ENCODE measurements around the gene EXOC2.
"Not testable (repeated sequence)": the region's sequence is repeated elsewhere in the genome, so short reads cannot be mapped to it uniquely, and the experiment has no call there.

The EXOC2 gene

DNA sequence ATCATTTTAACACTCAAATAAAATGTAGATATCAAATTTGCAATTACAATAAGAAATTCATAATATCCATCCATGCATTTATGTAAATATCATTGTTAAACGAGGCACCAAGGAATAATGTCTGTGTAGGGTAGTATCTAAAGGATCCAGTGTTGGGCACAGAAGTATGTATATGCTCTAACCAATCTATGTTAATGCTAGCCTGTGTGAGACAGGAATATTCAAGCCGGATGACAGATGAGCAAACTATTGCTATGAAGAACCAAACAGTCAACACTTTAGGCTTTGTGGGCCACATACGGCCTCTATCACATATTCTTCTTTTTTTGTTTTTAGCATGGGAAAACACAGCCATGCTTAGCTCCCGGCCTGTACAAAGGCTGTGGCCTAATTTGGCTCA is 81.0 kb downstream of the EXOC2 start:
- Histone ChIP-seq H3K9ac (ENCODE audit: low read depth, low read length) (no peak overlapping the region), H3K9me3 (ENCODE audit: control insufficient read depth, insufficient read depth, low read length) (no peaks in the 10 kb centered on the region), H3K36me3 (ENCODE audit: insufficient read depth, low read length) (no peaks in the 10 kb centered on the region; the same call in none of the 2 replicates), H3K4me1 (ENCODE audit: insufficient read depth, low read length) (no peaks in the 10 kb centered on the region)

- H3K36me3 ChIP-seq (ENCODE audit: insufficient read depth, low read length): no peaks in the 10 kb centered on the region; the same call in none of the 2 replicates
- H3K9me3 ChIP-seq (ENCODE audit: control insufficient read depth, insufficient read depth, low read length): no peaks in the 10 kb centered on the region
- no peaks in the 10 kb centered on the region for H3K4me1 ChIP-seq (ENCODE audit: insufficient read depth, low read length)
- no peak overlapping the region for H3K9ac ChIP-seq (ENCODE audit: low read depth, low read length)
Observed at GRCh38 chr6:610882-611281, 82.1 kb downstream of the EXOC2 start.

- no peak overlapping the region for H3K9ac ChIP-seq (ENCODE audit: low read depth, low read length)
- no peaks in the 10 kb centered on the region; the same call in none of the 2 replicates for H3K36me3 ChIP-seq (ENCODE audit: insufficient read depth, low read length)
- no peaks in the 10 kb centered on the region for H3K4me1 ChIP-seq (ENCODE audit: insufficient read depth, low read length)
- H3K9me3 ChIP-seq (ENCODE audit: control insufficient read depth, insufficient read depth, low read length): no peaks in the 10 kb centered on the region
Observed at GRCh38 chr6:609905-610304, 83.0 kb downstream of the EXOC2 start.

DNA sequence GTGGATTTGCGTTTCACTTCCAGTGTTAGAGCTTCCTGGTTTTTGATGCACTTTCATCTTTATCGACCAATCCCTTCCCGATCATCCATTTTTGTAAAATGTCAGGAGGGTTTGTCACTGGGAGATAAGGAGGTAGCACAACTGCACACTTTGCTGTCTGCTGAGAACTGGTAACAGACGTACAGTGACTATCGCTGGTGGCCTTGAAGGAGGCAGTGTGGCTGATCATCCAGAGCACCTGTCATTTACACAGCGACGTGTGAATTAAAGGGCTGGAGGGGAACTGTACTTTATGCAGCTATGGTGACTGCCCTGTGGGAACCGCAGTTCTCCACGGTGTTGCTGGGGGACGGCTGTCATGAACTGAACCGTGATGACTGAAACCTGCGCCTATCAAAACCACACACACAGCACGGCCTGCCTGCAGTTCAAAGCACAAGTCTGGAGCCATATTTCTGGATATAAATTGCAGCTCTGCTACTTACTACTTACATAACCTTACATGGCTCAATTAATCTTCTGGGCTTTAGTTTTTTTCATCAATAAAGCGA is 86.0 kb downstream of the EXOC2 start:
- Histone ChIP-seq H3K9me3 (ENCODE audit: control insufficient read depth, insufficient read depth, low read length) (no peaks in the 10 kb centered on the region), H3K4me1 (ENCODE audit: insufficient read depth, low read length) (no peaks in the 10 kb centered on the region), H3K9ac (ENCODE audit: low read depth, low read length) (no peak overlapping the region), H3K36me3 (ENCODE audit: insufficient read depth, low read length) (no peaks in the 10 kb centered on the region; the same call in none of the 2 replicates)

DNA sequence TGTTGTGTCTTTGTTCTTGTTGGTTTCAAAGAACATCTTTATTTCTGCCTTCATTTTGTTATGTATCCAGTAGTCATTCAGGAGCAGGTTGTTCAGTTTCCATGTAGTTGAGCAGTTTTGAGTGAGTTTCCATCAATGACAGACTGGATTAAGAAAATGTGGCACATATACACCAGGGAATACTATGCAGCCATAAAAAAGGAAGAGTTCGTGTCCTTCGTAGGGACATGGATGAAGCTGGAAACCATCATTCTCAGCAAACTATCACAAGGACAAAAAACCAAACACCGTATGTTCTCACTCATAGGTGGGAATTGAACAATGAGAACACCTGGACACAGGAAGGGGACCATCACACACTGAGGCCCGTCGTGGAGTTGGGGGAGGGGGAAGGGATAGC is 87.0 kb downstream of the EXOC2 start:
- H3K4me1 ChIP-seq (ENCODE audit: insufficient read depth, low read length); H3K9me3 ChIP-seq (ENCODE audit: control insufficient read depth, insufficient read depth, low read length); H3K36me3 ChIP-seq (ENCODE audit: insufficient read depth, low read length); H3K9ac ChIP-seq (ENCODE audit: low read depth, low read length): not testable (repeated sequence)

DNA sequence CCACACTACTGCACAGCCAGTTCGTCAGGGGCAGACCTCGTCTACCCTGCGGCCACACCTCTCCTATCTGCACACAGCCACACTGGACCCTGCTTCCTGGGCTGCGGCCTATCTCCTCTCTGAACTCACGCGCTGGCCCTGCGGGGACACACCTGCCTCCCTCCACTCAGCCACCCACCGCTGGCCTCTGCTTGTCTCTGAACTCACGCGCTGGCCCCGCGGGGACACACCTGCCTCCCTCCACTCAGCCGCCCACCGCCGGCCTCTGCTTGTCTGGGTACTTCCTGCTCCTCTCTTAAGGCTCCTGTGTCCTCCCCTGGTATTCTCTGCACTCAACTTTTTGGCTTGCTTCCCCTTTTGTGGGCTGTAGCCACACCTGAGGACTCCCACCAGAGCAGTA is 88.4 kb downstream of the EXOC2 start:
- H3K9ac ChIP-seq (ENCODE audit: low read depth, low read length): no peak overlapping the region
- H3K36me3 ChIP-seq (ENCODE audit: insufficient read depth, low read length): no peaks in the 10 kb centered on the region; the same call in none of the 2 replicates
- H3K4me1 ChIP-seq (ENCODE audit: insufficient read depth, low read length): no peaks in the 10 kb centered on the region
- no peaks in the 10 kb centered on the region for H3K9me3 ChIP-seq (ENCODE audit: control insufficient read depth, insufficient read depth, low read length)

DNA sequence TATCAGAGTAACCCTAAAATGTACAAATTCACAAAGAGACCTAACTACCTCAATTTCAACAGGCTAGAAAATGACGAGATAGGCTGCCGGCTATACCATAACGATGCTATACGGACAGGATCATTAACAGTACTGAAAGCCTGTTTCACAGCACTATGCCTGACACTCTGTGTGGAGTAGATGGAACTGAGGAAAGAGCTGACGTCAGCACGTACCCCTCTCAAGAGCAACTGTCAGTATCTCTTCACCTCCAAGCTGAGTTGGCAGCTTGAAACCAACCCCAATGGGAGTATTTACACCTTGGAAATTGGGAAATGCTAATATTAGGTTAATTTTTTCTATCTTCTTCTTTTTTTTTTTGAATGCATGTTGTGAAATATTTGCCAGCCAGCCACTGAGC is 89.7 kb downstream of the EXOC2 start:
- Histone ChIP-seq H3K4me1 (ENCODE audit: insufficient read depth, low read length) (no peaks in the 10 kb centered on the region), H3K9ac (ENCODE audit: low read depth, low read length) (no peak overlapping the region), H3K36me3 (ENCODE audit: insufficient read depth, low read length) (no peaks in the 10 kb centered on the region; the same call in none of the 2 replicates), H3K9me3 (ENCODE audit: control insufficient read depth, insufficient read depth, low read length) (no peaks in the 10 kb centered on the region)

GRCh38 chr6:599576-600448 is 93.1 kb downstream of the EXOC2 start:
- Histone ChIP-seq H3K9me3 (ENCODE audit: control insufficient read depth, insufficient read depth, low read length) (no peaks in the 10 kb centered on the region), H3K4me1 (ENCODE audit: insufficient read depth, low read length) (0 out of 2 replicates have a peak, but pooled peaks cover under 1% of the 10 kb centered on the region), H3K36me3 (ENCODE audit: insufficient read depth, low read length) (no peaks in the 10 kb centered on the region; the same call in 1 of the 2 replicates), H3K9ac (ENCODE audit: low read depth, low read length) (no peak overlapping the region)

DNA sequence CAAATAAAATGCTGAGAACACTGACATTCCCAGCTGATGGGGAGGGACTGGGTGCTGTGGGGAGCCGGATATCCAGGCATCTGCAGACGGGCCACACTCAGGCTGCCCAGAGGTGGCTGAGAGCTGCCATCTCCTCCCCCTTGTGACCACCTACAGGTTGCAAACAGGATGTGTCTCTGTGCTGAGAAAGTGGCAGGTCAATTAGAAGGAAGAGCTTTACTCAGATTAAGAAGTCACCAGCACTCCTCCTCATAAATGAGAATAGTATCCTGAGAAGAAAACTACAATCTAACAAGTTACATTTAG is 99.1 kb downstream of the EXOC2 start:
- H3K9ac ChIP-seq (ENCODE audit: low read depth, low read length): no peak overlapping the region
- peaks cover 8% of the 10 kb centered on the region; the same call in 1 of the 2 replicates for H3K4me1 ChIP-seq (ENCODE audit: insufficient read depth, low read length)

DNA sequence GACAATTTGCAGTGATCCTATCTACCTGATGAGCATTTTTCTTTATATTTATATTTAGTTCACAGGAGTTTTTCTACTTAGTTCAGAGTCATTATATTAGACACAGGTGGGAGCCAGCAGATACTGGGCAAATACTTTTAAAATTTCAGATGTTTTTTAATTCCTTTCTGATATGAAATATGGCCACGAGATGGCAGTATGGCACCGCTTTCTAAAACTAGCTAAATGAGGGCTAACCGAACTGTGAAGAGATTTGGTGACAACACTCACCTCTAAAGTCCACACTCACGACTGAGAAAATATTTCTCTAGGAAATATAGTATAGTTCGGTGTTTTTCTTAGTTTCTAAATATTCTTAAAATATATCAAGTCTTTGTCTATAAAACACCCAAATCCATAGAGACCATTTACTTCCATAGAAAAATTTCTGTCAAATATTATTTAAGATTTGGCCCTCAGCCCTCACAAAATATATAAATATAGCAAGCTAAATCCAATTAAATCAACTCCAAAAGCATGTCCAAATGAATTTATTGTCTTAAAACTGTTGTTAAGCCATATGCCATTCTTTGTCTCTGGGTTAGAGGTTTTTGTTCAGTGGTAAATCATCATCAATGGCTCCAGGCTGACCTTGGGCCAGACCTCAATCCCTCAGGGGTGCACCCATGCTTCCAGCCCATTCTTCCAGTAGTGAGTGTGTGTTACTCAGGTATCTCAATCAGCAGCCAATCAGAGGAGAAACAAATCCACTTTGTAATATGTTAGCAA is 99.6 kb downstream of the EXOC2 start:
- H3K4me1 ChIP-seq (ENCODE audit: insufficient read depth, low read length): peaks cover 8% of the 10 kb centered on the region; the same call in 1 of the 2 replicates
- H3K9me3 ChIP-seq (ENCODE audit: control insufficient read depth, insufficient read depth, low read length): no peaks in the 10 kb centered on the region
- no peak overlapping the region for H3K9ac ChIP-seq (ENCODE audit: low read depth, low read length)
- H3K36me3 ChIP-seq (ENCODE audit: insufficient read depth, low read length): no peaks in the 10 kb centered on the region

More for the DNA sequence above, 99.1 kb downstream of the EXOC2 start:
- H3K9me3 ChIP-seq (ENCODE audit: control insufficient read depth, insufficient read depth, low read length): no peaks in the 10 kb centered on the region
- H3K36me3 ChIP-seq (ENCODE audit: insufficient read depth, low read length): no peaks in the 10 kb centered on the region

- Histone ChIP-seq H3K9me3 (ENCODE audit: control insufficient read depth, insufficient read depth, low read length) (no peaks in the 10 kb centered on the region), H3K9ac (ENCODE audit: low read depth, low read length) (no peak overlapping the region), H3K4me1 (ENCODE audit: insufficient read depth, low read length) (peaks cover 5% of the 10 kb centered on the region; the same call in 1 of the 2 replicates), H3K36me3 (ENCODE audit: insufficient read depth, low read length) (no peaks in the 10 kb centered on the region)
Observed at GRCh38 chr6:589090-589489, 103.8 kb downstream of the EXOC2 start.

DNA sequence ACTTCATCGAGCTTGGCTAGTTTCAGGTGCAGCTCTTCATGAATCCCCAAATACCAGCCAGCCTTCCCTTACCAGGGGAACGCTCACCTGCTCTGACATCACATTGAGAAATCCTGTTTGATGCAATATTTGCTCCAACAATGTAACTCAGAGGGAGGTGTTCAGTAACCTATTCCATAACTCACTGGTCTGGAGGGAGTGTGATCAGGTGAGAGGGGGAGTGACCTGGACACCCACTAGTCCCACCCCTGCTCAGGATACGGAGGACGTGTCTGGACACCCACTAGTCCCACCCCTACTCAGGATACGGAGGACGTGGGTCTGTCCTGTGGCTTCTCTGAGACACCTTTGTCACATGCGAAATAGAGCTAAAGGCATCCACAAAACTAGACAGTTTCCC is 106.4 kb downstream of the EXOC2 start:
- no peaks in the 10 kb centered on the region for H3K9me3 ChIP-seq (ENCODE audit: control insufficient read depth, insufficient read depth, low read length)
- no peaks in the 10 kb centered on the region for H3K36me3 ChIP-seq (ENCODE audit: insufficient read depth, low read length)
- H3K9ac ChIP-seq (ENCODE audit: low read depth, low read length): no peak overlapping the region

GRCh38 chr6:583635-584034 is 109.3 kb downstream of the EXOC2 start:
- H3K36me3 ChIP-seq (ENCODE audit: insufficient read depth, low read length): no peaks in the 10 kb centered on the region
- H3K9me3 ChIP-seq (ENCODE audit: control insufficient read depth, insufficient read depth, low read length): no peaks in the 10 kb centered on the region
- no peak overlapping the region for H3K9ac ChIP-seq (ENCODE audit: low read depth, low read length)
- peaks cover 20% of the 10 kb centered on the region for H3K4me1 ChIP-seq (ENCODE audit: insufficient read depth, low read length)

More for the DNA sequence above, 106.4 kb downstream of the EXOC2 start:
- peaks cover 20% of the 10 kb centered on the region for H3K4me1 ChIP-seq (ENCODE audit: insufficient read depth, low read length)

DNA sequence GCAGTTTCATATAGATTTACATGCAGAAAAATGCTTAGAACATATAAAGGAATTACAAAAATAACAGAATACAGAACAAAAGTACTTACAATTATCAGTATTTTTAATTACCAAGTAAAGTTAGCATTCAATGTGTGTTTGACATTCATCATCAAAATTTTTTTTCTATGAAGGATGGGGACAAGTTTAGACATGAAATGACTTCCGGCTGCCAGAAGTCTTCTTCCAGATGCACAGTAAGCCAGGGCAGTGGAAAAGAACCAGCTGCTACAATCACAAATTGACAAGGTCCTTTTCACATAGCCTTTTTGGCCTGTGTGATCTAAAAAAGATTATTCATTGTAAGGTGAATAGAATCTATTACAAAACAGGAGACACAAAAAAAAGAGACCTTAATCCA is 109.8 kb downstream of the EXOC2 start:
- H3K4me1 ChIP-seq (ENCODE audit: insufficient read depth, low read length): peaks cover 20% of the 10 kb centered on the region

More for the DNA sequence above, 109.8 kb downstream of the EXOC2 start:
- Histone ChIP-seq H3K36me3 (ENCODE audit: insufficient read depth, low read length) (no peaks in the 10 kb centered on the region), H3K9ac (ENCODE audit: low read depth, low read length) (no peak overlapping the region), H3K9me3 (ENCODE audit: control insufficient read depth, insufficient read depth, low read length) (no peaks in the 10 kb centered on the region)

All from ES-I3 (cell line).